PC-3 (cell line): ENCODE results near the gene SGTB.

ENCODE experiments used
- CTCF ChIP-seq: fragments of 300-600 bp; sonication (generic); conservative IDR thresholded peaks from 2 replicates; pipeline ENCODE4 v1.5.1; 2017; ENCODE audit warnings: antibody characterized with exemption, low read depth, mild to moderate bottlenecking, low read length
- EZH2 ChIP-seq: fragments of 300-600 bp; sonication (generic); IDR thresholded peaks from one replicate; pipeline ENCODE4 v1.6.1; 2017; ENCODE audit warnings: antibody characterized with exemption, mild to moderate bottlenecking, low read length; ENCODE audit not compliant: unreplicated experiment

GRCh38 chr5:65663804-65664521 is 57.9 kb downstream of the SGTB start:
- TF ChIP-seq EZH2 (no peak), CTCF (peak; percentile 33)
